GM12891 (cell line): ENCODE measurements around the gene ZNF497.
"Not testable (repeated sequence)": the region's sequence is repeated elsewhere in the genome, so short reads cannot be mapped to it uniquely, and the experiment has no call there.

ENCODE experiments used
- POLR2A ChIP-seq: IDR thresholded peaks from 2 replicates; pipeline ENCODE4 v1.6.1; 2011; ENCODE audit warnings: low read depth, low read length, control low read depth
- TAF1 ChIP-seq: IDR thresholded peaks from 2 replicates; pipeline ENCODE4 v1.6.1; 2011; ENCODE audit warnings: low read depth, low read length, control low read depth

DNA sequence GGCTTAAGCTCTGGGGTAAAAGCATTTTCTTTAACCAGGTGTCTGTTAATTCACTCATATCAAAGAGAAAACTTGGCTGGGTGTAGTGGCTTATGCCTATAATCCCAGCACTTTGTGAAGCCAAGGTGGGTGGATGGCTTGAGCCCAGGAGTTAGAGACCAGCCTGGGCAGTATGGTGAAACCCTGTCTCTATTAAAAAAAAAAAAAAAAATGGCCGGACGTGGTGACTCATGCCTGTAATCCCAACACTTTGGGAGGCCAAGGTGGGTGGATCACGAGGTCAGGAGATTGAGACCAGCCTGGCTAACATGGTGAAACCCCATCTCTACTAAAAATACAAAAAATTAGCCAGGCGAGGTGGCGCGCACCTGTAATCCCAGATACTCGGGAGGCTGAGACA is 14.2 kb upstream of the ZNF497 start:
- TF ChIP-seq POLR2A, TAF1: not testable (repeated sequence)
